GM12875 (cell line): ENCODE results near the gene DHRS11.
"Not testable (repeated sequence)": the region's sequence is repeated elsewhere in the genome, so short reads cannot be mapped to it uniquely, and the experiment has no call there.

Experiments used
- H3K4me3 ChIP-seq: one replicate; pipeline ENCODE4 v1.5.1; 2011; ENCODE audit warnings: low read depth, low read length, control low read depth
- TF ChIP-seq, protein P1 (sequence below): IDR thresholded peaks from 2 replicates; pipeline ENCODE4 v1.5.1; 2011; ENCODE audit warnings: low read depth, mild to moderate bottlenecking, control low read depth, inconsistent platforms, low read length, moderate library complexity, borderline replicate concordance; ENCODE audit not compliant: insufficient read depth

DHRS11 gene

DNA sequence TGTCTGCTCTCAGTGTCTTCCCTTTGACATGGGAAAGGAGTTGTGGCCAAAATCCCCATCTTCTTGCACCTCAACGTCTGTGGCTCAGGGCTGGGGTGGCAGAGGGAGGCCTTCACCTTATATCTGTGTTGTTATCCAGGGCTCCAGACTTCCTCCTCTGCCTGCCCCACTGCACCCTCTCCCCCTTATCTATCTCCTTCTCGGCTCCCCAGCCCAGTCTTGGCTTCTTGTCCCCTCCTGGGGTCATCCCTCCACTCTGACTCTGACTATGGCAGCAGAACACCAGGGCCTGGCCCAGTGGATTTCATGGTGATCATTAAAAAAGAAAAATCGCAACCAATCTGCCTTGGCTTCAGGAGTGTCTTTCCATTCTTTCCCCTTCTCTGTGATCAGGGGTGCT lies 8.8 kb downstream of the DHRS11 start:
- TF ChIP-seq, protein P1, sequence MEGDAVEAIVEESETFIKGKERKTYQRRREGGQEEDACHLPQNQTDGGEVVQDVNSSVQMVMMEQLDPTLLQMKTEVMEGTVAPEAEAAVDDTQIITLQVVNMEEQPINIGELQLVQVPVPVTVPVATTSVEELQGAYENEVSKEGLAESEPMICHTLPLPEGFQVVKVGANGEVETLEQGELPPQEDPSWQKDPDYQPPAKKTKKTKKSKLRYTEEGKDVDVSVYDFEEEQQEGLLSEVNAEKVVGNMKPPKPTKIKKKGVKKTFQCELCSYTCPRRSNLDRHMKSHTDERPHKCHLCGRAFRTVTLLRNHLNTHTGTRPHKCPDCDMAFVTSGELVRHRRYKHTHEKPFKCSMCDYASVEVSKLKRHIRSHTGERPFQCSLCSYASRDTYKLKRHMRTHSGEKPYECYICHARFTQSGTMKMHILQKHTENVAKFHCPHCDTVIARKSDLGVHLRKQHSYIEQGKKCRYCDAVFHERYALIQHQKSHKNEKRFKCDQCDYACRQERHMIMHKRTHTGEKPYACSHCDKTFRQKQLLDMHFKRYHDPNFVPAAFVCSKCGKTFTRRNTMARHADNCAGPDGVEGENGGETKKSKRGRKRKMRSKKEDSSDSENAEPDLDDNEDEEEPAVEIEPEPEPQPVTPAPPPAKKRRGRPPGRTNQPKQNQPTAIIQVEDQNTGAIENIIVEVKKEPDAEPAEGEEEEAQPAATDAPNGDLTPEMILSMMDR: no peak
- no peak overlapping the region for H3K4me3 ChIP-seq

DNA sequence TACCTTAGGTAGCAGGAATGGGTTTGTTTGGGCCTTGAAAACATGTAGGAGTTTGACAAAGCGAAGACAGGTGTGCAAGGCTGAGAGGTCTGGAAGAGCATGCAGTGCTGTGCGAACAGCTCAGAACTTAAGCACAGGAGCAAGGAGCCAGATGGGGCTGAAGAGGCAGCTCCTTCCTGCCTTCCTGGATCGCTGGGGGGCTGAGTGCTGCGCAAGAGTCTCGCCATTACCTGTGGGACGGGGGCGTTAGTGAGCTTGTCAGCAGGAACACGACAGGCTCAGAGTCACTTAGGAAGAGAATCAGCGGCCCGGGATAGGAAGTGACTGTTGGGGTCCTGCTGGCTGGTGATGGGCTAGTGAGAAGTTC lies 9.2 kb downstream of the DHRS11 start:
- TF ChIP-seq, protein P1: no peak
- peak overlapping the region; percentile 86 for H3K4me3 ChIP-seq

DNA sequence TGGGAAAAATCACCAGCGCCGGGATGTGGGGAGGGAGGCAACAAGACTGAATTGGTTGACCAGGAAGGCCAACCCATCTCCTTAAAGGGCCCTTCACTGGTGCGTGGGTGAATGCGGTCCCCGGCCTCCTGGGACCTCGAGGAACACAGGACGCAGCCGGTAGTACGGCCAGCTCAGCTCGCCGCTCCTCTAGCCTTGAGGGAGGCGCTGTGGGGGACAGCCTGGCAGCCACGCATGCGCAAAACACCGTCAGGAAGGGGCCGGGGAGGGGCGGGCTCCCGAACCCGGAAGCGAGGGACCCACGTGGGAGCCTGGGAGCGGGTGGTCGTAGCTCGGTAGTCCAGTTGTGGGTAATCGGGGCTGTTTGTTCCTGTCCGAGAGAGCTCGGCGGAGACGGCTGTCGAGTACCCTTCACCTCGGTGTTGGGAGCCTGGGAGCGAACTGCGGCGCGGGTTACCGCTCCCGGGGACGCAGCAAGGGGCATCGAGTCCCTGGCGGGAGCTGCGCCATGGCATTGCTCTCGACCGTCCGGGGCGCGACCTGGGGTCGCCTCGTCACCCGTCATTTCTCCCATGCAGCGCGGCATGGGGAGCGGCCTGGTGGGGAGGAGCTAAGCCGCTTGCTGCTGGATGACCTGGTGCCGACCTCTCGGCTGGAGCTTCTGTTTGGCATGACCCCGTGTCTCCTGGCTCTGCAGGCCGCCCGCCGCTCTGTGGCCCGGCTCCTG lies 9.8 kb downstream of the DHRS11 start, which contains the start of gene MRM1:
Gene MRM1 (plus strand): TSS at position 281 of the 727 bp plus-strand sequence. CDS start 228 bp downstream, at position 509.
- TF ChIP-seq, protein P1: no peak
- H3K4me3 ChIP-seq: peak within 1 kb of the TSS; percentile 86

DNA sequence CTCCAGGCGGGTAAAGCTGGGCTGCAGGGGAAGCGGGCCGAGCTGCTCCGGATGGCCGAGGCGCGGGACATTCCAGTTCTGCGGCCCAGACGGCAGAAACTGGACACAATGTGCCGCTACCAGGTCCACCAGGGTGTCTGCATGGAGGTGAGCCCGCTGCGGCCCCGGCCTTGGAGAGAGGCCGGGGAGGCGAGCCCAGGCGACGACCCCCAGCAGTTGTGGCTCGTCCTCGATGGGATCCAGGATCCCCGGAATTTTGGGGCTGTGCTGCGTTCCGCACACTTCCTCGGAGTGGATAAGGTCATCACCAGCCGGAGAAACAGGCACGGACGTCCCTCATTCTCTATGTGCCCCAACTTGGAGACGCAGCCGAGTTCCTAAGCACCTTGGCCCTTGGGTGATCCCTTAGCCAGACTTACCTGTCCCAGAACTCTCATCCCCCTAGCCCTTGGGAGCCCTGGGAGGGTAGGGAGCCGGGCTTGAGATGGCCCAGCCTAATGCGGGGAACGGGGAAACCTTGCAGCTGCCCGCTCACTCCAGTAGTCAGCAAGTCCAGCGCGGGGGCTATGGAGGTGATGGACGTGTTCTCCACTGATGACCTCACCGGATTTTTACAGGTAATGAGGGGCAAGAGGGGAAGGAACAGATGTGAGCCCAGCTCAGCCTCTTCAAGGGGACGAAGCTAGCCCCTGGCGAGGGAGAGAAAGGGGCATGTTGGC lies 10.5 kb downstream of the DHRS11 start:
- peak overlapping the region; percentile 86 for H3K4me3 ChIP-seq
- TF ChIP-seq, protein P1: no peak

DNA sequence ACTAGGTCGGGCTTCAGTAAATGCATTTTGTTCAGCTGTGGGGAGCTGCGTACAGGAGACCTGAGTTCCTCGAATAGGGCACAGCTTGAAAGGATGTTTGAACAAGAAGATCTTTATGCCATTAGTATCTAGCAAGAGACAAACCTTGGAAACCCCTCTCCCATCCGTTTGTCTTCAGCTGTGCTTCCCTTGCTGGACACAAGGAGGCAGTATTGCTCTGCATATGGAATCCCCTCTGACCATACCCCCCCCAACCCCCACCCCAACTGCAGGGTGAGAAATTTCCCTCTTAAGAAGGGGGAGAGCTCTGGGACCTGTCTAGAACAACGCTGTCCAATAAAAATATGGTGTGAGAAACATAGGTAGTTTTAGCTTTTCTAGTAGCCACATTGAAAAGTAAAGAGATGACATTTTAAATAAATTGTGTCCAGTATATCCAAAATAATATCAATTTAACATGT lies 11.3 kb downstream of the DHRS11 start:
- H3K4me3 ChIP-seq: peak overlapping the region; percentile 86
- TF ChIP-seq, protein P1: peak; percentile 81

DNA sequence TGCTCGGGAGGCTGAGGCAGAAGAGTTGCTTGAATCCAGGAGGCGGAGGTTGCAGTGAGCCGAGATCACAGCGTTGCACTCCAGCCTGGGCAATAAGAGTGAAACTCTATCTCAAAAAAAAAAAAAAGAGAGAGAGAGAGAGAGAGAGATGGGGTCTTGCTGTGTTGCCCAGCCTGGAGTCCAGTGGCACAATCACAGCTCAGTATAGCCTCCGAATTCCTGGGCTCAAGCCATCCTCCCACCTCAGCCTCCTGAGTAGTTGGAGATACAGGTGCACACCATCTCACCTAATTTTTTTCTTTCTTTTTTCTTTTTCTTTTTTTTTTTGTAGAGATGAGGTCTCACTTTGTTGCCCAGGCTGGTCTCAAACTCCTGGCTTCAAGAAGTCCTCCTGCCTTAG lies 13.3 kb downstream of the DHRS11 start:
- not testable (repeated sequence) for H3K4me3 ChIP-seq

DNA sequence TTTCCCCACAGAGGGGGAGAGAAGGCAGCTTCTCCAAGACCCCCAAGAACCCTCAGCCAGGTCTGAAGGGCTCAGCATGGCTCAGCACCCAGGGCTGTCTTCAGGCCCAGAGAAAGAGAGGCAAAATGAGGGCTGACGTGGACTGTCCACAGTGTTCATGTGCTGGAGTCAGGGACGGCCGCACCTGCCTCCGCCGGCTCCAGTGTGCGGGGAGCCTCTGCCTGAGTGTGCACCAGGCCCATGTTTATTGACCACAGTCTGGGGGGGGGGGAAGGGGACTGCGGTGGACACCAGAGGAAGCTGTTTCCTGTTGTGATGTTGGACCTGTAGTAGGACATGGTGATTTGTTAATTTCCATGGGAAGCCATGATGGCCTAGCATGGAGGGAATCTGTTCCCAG lies 16.6 kb downstream of the DHRS11 start:
- no peak overlapping the region for H3K4me3 ChIP-seq
- TF ChIP-seq, protein P1: no peak
